HG03039 (cell line): ENCODE results near the gene TRMT44.
"Not testable (repeated sequence)": the region's sequence is repeated elsewhere in the genome, so short reads cannot be mapped to it uniquely, and the experiment has no call there.

Experiments used
- ATAC-seq: cut with Tn5 transposase; IDR thresholded peaks from one replicate; pipeline ENCODE4 v1.9.1; 2021; ENCODE audit warnings: mild to moderate bottlenecking, moderate library complexity; ENCODE audit not compliant: unreplicated experiment

The TRMT44 gene

GRCh38 chr4:8508740-8509139, 68.2 kb downstream of the TRMT44 start:
- no peak for ATAC-seq

- no peak for ATAC-seq
Observed at GRCh38 chr4:8509311-8509950, 68.9 kb downstream of the TRMT44 start.

- no peak for ATAC-seq
Observed at GRCh38 chr4:8510191-8510590, 69.6 kb downstream of the TRMT44 start.

- ATAC-seq, result no peak
Observed at GRCh38 chr4:8510611-8511285, 70.2 kb downstream of the TRMT44 start.

GRCh38 chr4:8512510-8512909, 71.9 kb downstream of the TRMT44 start:
- no peak for ATAC-seq

GRCh38 chr4:8513080-8513479, 72.5 kb downstream of the TRMT44 start:
- not testable (repeated sequence) for ATAC-seq

- ATAC-seq, result no peak
Observed at GRCh38 chr4:8513931-8514330, 73.4 kb downstream of the TRMT44 start.

- no peak for ATAC-seq
Observed at GRCh38 chr4:8514391-8514790, 73.8 kb downstream of the TRMT44 start.

- no peak for ATAC-seq
Observed at GRCh38 chr4:8515316-8516060, 74.9 kb downstream of the TRMT44 start.

- no peak for ATAC-seq
Observed at GRCh38 chr4:8516061-8516573, 75.5 kb downstream of the TRMT44 start.

GRCh38 chr4:8516996-8517550, 76.5 kb downstream of the TRMT44 start:
- no peak for ATAC-seq

- no peak for ATAC-seq
Observed at GRCh38 chr4:8517946-8518345, 77.4 kb downstream of the TRMT44 start.

GRCh38 chr4:8522160-8523120, 81.9 kb downstream of the TRMT44 start:
- no peak for ATAC-seq

GRCh38 chr4:8523175-8523574, 82.6 kb downstream of the TRMT44 start:
- ATAC-seq, result no peak

- no peak for ATAC-seq
Observed at GRCh38 chr4:8523766-8524165, 83.2 kb downstream of the TRMT44 start.

- no peak for ATAC-seq
Observed at GRCh38 chr4:8524595-8525382, 84.2 kb downstream of the TRMT44 start.

- no peak for ATAC-seq
Observed at GRCh38 chr4:8525383-8526120, 85.0 kb downstream of the TRMT44 start.
